Putamen (tissue), 1 donor: ENCODE data around the gene MSL1.

Source experiments
- DNase-seq: peaks from one replicate; pipeline ENCODE4 v3.0.0-alpha.2; 2016; ENCODE audit warnings: low spot score

The MSL1 gene

DNA sequence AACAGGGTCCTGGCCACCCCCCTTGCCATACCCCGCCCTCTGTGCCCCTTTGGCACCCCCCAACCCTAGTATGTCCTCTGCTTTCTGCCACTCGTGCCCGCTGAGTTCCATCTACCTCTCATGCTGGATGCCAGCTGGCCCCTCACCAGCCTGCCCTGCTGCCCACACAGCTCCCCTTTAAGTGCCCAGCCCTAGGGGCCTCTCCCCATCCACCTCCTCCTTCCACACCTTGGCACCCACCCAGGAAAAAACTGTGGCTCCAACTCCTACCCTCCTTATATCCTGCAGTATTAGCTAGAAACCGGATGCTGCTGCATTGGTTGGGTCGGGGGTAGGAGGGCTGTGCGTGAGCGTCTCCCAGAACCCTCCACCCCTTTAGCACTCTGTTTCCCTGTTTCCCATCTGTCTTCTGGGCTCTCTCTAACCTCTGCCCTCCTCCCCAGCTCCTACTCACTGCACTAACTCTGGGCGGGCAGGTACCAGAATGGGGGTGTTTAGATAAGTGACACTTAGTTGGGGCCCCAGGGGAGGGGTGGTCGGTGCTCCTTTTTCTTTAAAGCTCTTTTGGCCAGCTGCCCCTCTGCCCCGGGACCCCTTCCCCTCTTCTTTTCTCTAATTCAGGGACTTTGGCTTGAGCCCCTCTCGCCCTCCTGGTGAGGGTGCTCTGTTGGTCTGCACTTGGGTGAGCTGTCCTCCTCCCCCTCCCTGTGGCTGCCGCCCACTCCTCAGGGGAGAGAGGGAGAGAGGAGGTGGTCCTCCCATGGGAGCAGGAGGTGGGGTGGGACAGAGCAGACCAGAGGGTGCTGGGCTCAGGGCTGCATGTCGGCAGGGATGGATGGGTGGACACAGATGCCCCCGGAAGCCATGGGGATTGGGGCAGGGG, 31.3 kb upstream of the MSL1 start:
- no peak for DNase-seq

DNA sequence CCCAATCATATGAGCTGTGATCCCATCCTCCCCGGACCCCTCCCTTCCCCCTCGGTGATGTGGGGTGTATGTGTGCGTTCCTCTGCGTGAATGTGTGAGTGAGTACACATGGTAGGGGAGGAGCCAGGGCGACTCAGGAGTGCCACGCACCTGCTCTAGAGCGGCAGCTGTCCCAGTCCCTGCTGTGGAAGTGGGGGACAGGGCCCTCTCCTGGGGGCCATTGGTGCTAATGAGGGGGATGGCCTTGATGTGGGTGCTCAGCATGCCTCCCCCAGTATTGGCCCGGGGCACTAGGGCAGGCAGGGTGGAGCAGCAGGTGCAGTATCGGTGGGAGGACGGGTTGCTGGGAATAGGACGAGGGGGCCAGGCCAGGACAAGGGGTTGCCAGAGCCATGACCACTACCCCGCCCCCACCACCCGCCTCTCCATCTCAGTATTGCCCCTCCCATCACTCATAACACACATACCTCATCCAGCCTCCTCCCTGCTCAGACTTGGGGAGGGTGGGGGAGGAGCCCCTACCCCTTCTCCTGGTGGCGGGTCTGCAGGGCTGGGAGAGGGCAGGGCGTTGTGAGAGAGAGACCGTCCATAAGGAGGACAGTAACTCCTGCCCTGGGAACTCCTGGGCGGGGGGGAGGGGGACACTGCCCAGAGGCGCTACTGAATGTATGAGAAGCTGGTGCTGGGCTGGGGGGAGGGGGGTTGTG, 29.9 kb upstream of the MSL1 start:
- DNase-seq = no peak

DNA sequence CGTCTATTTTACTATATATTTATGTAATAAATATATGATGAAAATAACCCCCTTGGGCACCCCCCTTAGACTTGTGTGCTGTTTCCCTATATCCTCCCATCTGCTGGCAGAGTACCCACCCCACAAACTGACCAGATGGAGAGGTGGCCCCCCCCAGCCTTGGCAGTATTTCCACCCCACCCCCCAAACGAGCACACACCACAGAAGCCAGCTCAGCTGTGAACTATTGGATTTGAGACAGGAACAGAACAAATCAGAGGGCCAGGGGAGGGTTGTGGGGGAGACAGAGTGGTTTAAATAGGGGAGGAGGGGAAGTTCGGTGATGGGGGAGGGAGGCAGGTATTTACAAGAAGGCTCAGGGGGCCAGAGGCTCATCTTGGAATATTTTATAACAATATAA, 29.2 kb upstream of the MSL1 start:
- DNase-seq = no peak

DNA sequence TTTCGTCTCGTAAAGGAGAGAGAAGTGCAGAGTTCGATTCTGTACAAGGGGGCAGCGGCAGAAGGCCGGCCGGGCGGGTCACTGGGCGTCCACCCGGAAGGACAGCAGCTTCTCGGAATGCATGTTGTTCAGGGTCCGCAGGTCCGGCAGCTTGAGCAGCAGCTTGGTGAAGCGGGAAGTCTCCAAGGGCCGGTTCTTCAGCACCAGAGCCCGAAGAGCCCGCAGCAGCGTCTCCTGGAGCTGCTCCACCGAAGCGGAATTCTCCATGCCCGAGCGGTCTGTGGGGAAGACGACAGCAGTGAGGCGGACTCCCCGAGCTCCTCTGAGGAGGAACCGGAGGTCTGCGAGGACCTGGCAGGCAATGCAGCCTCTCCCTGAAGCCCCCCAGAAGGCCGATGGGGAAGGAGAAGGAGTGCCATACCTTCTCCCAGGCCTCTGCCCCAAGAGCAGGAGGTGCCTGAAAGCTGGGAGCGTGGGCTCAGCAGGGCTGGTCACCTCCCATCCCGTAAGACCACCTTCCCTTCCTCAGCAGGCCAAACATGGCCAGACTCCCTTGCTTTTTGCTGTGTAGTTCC, 28.7 kb upstream of the MSL1 start:
- no peak for DNase-seq

DNA sequence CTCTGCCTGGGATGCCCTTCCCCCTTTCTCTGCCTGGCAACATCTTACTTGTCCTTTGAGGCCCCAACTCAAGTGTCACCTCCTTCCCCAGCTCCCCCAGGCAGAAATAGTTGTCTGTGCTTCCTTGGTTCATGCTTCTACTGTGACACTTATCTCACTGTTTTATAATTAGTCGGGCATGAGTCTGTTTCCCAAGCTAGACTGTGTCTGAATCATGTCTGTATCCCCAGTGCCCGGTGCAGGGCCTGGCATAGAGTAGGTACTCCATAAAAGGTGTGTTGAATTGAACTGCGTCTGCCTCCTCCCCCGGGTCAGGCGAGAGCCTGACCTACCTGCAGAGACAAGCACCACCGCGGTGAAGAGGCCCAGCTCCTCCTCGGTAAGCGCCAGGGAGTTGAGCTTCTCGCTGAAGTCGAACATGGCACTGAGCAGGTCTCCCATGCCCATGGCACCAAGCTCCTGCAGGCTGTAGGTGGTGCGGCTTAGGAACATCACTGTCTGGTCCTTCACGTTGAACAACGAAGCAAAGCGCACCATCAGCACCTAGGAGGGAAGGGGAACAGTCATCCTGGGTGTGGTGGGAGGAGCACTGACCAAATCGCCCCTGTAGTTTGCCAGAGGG, 28.1 kb upstream of the MSL1 start:
- DNase-seq = no peak

DNA sequence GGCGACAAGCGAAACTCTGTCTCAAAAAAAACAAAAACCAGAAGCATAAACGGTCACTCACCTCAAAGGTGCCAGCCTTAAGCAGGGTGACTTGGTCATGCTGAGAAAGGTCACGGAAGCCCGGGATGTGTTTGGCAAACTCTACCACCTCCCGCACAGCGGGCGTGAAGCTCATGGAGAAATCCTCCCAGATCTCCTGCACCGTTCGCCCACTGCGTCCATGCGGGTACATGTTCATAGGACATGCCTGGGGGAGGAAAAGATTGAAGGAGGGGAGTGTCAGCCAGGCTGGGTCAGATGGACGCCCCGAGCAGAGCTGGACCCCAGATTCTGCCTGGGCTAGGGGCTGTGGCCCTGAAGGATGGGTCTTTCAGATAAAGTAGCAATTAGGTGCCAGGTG, 26.9 kb upstream of the MSL1 start:
- no peak for DNase-seq

DNA sequence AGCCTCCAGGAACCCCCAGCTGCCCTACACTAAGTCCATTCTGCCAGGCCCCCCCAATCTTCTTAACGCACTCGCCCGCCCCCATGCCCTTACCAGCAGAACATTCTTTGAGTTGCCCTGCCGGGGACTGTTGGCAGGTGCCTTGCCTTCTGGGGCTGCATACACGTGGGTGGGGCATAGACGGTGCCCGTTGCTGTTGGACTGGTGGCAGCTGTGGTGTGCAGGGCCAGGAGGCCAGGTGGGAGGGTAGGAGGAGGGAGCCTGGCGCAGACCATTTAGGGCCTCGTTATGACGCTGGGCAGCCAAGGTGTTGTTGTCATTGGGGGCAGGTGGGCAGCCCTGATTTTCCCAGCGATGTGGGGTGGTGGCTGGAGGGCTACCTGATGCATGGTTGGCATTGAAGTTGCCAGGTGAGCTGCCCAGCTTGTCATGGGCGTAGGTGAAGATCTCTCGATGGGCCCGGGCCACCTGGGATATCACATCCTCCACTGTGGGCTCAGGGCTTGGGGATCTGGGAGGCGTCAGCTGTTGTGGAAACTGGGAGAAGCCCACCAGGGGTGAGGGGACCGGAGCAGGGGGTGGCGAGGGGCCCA, 26.3 kb upstream of the MSL1 start:
- DNase-seq = no peak

DNA sequence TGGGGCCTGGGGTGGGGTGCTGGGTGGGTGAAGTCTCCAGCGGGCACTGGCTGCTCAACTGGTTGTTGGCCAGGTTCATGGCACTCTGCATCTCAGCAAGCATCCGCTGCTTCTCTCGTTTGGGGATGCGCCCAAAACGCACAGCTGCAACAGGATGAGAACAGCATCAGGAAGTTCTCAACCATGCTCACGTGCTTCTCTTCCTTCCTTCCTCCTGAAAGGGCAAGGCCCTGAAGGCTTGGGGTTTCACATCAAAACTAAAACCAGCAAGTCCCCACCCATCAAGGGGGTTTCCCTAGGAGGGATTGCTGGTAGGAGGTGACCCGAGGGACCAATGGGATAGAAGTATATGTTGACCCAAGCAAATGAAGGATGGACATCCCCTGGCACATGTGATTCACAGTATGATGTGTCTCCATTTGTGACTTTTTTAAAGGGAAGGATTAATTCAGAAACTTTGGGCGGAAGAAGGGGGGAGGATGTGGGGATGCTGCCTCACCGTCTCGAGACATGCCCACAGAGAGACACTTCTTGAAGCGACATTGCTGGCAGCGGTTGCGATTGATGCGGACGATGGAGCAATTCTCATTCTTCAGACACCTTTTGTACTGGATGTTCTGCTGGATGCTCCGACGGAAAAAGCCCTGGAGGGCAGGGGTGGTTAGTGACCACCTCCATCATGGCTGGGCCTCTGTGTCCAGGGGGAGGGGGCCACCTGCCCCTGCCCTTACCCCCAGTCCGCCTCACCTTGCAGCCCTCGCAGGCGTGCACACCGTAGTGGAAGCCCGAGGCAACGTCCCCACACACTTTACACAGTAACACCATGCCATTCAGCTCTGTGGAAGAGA, 25.6 kb upstream of the MSL1 start:
- no peak for DNase-seq

DNA sequence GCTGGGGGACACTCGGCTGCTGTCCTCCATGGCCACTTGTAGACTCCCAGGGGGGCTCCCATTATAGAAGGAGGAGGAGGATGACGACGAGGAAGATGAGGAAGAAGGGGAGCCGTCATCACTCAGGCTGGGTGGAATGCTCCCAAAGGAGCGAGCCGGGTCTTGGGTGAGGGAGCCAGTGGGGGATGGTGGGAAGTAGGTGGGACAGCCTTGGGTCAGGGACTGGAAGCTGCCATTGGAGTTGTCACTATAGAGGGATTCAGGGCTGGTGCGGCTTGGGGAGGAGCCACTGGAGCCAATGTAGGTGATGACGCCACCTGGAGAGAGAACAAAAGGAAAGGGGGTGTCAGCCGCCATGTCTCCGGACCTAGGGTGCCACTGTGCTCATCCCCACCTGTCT, 24.7 kb upstream of the MSL1 start:
- no peak for DNase-seq

DNA sequence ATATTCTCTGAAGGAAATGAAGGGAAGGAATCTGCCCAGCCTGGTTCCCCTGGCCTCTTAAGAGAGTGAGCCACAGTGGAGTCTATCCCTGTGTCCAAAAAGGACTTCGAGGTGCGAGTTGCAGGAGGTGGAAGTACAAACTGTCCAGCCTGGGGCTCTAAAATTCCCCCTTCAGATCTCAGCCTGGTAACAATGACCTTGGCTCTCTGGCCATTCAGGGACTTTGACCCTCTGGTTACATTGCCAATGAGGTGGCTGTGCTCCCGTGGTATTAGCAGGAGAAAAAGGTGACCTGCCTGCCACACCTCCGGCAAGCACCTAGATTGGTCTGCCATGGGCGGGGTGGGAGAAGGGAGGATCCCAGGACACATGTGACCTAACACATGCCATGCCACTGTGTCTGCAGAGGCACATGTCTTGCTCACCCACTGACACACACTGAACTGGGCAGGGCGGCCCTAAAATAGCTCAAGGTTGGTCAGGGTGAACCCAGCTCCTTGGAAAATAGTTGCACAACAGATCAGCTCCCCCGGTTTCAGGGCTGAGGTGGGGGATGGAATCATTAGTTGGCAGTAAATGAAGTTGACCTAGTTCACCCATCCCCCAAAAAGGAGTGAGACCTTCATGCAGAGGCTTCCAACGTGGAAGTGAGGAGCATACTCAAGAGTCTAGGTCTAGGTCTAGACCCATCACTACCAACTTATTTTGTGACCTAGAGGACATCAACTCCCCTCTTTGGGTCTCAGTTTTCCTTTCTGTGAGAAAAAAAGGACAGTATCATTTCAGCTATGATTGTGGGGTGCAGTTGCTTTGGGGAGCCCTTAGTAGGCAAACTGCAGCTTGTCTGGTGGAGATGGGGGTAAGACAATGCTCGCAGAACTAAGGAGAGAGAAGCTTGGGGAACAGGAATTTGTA, 23.6 kb upstream of the MSL1 start:
- DNase-seq = no peak

DNA sequence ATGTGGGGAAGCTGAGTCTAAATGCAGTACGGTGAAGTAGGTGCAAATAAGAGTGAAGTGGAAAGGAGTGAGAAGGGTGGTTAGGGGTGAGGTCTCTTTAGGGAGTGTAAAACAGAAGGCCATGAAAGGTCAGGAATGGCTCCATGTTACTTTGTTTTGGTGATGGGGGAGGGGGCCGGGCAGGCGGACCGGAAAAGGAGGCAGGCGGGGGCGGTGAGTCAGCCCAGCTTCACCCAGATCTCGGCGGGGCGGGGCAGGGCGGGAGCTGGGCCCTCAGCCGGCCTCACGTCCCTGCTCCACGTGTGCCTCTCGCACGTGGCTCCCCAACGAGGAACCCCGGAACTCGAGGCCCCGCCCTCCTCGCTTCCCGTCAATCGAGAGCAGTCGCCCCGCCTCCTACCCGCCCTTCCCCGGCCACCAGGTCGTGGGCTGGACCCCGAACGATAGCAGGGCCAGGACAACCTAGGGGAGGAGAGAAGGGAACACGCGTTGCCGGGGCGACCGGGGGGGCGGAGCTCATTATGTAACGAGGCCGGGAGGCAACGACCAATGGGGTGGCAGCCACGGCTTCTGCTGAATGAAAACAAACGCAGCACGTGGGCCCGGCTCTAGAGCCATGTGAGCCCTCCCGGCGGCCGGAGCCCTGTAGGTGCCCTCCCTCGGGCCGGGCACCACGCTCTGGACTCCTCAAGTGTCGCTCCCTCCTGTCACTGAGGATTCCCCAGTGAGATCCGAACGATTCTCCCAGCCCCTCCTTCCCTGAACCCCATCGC, 22.7 kb upstream of the MSL1 start:
- peak; percentile 97 for DNase-seq

DNA sequence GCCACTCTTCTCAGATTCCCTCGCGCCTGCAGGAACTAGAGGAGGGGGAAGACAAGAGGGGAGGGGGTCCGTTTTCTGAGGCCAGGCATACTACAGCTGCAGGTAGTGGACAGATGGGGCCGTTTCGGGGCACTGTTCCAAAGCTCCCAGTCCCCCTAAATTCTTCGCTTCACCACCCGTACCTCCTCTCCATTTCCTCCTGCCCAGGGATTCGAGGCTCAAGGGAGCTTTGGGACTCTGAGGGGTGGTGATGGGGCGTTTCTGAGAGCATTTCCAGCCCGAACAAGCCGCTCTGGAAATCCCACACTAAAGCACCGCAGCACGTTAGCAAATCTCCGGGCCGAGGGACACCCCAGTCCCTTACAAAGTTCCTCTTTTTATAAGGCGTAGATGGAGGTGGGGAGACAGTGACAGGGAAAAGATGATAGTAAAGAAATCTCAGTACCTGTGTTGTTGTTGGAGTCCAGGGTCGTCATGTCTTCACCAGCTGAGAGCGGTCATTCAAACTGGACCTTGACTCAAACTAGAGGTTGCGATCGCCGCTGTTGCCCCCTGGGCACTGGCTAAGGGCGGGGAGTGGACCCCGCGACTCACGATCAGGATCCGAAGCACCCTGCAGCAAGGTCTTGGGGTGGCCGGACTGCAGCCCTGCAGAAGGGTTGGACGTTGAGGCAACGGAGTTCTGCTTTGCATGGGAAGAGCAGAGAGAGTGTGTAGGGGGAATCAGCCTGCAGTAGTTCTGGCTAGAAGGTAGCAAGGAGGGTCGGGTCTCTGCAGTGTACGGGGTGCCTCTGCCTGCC, 22.0 kb upstream of the MSL1 start:
- no peak for DNase-seq

DNA sequence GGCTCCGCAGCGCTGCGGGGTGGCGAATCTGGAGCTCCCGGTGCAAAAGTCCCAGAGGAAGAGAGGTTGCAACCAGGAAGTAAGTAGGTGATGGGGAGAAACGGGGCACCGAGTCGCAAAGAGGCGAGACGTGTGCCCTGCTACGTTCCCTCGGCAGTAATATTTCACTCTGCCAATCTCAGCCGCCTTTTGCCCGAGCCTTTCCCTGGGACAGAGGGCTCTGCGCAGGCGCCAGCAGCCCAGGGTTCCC, 21.4 kb upstream of the MSL1 start, which contains the start of gene NR1D1:
TSS of gene NR1D1 (minus strand) at position 171 of the 250 bp plus-strand sequence. CDS start 495 bp downstream, outside the sequence.
- no peak for DNase-seq

DNA sequence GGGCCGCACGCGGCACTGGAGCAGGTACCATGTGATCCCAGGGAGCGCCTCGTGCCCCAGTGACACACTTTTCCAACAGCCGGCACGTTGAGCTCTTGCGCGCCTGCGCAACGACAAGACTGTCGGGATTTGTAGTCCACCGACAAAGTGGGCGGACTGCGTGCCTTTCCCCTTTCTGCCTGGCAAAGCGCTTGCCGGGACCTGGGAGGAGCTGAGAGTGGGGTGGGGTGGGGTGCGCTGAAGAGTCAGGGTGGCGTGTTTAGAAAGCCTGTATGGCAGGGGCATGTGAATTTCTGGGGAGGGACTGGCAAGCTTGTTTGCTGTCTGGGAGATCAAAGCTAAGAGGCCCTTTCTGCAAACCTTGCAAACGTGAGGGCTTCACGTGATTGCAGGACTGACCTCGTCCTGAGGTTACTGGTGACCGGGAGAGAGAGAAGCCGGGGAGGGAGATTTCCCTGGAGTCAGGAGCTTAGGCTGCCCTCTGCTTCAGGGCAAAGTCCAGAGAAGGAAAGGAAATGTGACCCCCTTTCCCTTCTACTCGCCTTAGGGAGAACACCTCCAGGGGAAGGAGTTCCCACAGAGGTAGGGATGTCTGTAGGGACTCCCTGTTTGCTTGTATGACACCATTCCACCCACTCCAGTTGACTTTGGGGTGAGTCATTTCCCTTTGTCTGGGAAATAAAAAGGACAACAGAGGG, 21.0 kb upstream of the MSL1 start:
- peak; percentile 97 for DNase-seq

DNA sequence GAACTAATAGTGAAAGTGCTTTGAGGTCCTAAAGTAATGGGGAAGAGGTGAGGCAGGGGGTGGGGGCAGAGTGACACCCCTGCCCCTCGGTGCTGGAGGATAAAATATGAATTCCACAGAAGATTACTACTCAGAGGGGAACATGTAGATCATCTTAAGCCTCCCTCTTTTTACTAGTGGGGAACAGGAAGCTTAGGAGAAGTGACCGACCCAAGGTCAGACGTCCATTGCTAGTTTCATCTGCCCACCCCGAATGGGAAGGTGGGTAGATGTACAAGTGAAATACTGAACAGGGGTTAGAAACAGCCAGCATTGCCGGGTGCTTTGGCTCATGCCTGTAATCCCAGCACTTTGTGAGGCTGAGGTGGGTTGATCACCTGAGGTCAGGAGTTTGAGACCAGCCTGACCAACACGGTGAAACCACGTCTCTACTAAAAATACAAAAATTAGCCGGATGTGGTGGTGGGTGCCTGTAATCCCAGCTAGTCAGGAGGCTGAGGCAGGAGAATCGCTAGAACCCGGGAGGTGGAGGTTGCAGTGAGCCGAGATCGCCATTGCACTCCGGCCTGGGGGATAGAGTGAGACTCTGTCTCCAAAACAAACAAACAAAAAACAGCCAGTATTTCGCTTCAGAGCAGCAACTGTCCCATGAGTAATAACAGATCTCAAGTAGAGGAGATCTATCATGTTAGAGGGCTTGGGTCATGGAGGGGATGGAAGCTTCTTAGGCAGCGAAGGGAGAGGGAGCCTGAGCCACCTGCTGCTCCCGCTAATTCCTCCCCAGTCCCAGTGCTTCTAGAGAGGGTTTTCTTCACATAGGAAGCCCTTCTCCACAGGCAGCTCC, 20.2 kb upstream of the MSL1 start:
- no peak for DNase-seq

DNA sequence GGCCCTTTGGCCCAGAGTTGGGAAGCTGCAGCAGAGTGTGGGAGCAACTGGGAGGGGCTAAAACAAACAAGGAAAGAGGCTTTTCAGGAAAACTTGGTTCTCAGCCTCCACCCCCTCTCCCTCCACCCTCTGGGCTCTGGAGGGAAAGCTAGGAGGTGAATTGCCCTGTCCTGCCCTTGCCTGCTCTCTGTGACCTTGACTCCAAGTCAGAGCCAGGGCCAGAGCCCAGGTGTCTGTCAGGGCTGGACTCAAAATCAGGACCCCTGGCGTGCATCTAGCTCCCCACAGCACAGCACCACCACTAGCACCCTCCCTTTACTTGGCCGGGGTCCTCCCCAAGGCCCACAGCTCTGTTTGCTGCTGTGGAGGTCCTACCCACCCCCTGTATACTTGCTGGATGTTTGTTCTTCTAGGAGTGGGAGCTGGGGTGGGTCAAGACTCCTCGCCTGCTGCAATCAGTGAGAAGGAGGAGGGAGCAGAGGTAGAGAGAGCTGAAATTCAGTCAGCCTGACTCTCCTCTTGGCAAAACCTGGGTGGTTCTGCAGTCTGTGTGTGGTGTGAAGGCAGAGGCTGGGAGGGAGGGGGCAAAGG, 18.6 kb upstream of the MSL1 start:
- no peak for DNase-seq

DNA sequence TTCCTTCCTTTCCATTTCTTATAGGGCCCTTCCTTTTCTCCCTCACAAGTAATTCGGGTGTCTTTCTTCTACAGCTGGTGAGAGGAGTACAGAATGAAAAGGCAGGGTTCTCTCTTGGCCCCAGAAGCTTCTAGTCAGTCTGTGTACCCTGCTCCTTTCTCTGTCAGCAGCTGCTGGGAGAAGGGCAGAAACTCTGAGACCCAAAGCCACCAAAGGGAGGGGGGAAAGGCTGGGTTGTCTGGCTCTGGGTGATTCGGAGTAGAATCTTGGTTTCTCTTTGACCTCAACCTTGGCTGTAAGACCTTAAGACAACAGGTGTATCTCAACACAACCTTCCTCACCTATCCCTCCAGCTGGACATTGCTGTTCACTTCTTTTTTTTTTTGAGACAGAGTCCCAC, 18.1 kb upstream of the MSL1 start:
- DNase-seq = no peak
